Iris pigment epithelial cell (primary cell): ENCODE measurements around the gene PRKAR2A.
"Not testable (repeated sequence)": the region's sequence is repeated elsewhere in the genome, so short reads cannot be mapped to it uniquely, and the experiment has no call there.

ENCODE experiments used
- DNase-seq: peaks from one replicate; pipeline ENCODE4 v3.0.0-alpha.2; 2011; ENCODE audit warnings: low read depth

Gene PRKAR2A

GRCh38 chr3:48776854-48777253 is 70.8 kb downstream of the PRKAR2A start:
- DNase-seq: no peak

DNA sequence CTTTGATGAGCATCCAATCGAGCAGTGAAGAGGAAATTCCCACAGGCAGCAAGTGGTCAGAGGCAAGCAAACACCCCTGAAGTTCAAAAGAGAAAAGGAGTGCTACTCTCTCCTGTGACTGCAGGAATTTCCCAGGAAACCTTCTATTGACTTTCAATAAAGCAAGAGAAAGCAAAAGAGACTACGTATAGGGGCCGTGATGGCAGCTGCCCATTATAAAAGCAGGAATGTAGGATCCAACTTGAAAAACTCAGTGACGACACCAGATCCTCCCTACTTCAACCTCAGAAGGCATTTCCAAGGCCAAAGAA is 77.5 kb downstream of the PRKAR2A start:
- no peak for DNase-seq

GRCh38 chr3:48765376-48765775 is 82.3 kb downstream of the PRKAR2A start:
- DNase-seq: no peak

GRCh38 chr3:48762816-48763215 is 84.9 kb downstream of the PRKAR2A start:
- no peak for DNase-seq

- not testable (repeated sequence) for DNase-seq
These were observed 87.6 kb downstream of the PRKAR2A start for GRCh38 chr3:48759991-48760540.

- DNase-seq: peak; percentile 52
These were observed 88.1 kb downstream of the PRKAR2A start for GRCh38 chr3:48759531-48759930.

- no peak for DNase-seq
These were observed 88.6 kb downstream of the PRKAR2A start for GRCh38 chr3:48759071-48759470.

GRCh38 chr3:48756640-48757039 is 91.0 kb downstream of the PRKAR2A start:
- DNase-seq: no peak

- DNase-seq: no peak
These were observed 96.8 kb downstream of the PRKAR2A start for GRCh38 chr3:48750856-48751255.

- no peak for DNase-seq
These were observed 98.9 kb downstream of the PRKAR2A start for GRCh38 chr3:48748754-48749153.

GRCh38 chr3:48747706-48748105 is 100.0 kb downstream of the PRKAR2A start:
- DNase-seq: no peak

DNA sequence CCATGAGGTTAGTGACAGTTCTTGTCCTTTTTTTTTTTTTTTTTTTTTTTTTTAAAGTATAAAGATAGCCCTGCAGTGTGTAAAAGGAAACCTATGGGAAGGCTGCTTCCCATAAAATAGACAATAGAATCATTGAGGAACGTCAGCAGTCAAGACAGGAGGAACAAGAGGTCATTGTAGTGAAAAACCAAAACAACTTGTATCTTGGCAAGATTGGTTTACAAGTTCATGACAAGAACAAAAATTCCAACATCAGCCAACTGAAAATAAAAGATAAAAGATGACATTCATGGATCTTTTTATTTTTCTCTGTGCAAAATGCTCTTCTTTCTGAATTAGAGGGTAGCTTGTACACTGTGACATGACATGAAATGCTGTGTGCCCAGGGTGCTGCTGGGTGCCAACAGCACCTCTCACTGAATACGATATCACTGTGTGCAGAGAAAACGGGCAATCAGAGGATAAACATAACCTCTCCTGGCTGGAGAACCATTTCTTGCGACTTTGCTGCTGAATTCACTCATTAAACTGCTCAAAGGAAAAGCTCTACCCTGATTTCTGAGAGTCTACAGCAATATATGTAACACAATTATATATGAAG is 100.6 kb downstream of the PRKAR2A start:
- DNase-seq: no peak

- no peak for DNase-seq
These were observed 103.9 kb downstream of the PRKAR2A start for GRCh38 chr3:48743773-48744172.

- DNase-seq: not testable (repeated sequence)
These were observed 106.4 kb downstream of the PRKAR2A start for GRCh38 chr3:48741226-48741625.

DNA sequence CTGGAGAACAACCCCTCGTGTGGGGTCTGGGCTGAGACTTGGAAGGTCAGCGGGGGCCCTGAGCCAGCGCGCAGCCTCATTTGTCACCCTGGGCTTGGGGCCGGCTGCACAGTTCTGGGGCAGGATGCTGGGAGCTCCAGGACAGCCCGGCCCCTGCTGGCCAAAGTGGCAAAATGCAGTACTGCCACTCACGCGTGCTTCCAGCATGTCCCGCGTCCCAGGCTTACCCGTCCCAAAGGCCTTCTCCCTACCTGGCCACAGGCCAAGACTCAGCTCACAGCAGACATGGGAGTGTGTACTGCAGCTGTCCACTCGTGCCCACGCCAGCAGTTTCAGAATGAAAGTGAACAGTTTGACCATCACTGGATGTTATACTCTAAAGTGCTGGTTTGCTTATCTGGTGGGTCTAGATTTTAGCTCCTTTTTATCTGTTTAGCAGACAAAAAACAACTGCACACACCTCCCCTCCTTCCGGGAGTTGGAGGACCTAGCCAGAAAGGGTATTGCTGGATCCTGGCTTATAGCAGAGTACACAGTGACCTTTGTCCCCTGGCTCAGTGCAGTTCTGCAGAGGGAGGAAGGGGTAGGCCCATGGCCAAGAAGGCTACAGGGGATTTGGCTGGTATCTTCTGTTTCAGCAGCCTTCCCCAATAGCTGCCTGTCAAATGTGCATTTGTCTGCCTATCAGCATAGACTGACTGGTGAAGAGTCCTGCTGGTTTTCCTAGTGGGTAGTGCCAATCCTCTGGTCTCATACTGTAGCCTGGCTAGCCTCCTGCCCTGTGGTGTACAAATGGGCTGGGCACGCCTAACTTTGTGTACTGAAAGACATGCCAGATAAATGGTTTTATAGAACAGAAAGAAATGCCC is 107.5 kb downstream of the PRKAR2A start:
- peak; percentile 77 for DNase-seq

- no peak for DNase-seq
These were observed 108.1 kb downstream of the PRKAR2A start for GRCh38 chr3:48739617-48739954.

DNA sequence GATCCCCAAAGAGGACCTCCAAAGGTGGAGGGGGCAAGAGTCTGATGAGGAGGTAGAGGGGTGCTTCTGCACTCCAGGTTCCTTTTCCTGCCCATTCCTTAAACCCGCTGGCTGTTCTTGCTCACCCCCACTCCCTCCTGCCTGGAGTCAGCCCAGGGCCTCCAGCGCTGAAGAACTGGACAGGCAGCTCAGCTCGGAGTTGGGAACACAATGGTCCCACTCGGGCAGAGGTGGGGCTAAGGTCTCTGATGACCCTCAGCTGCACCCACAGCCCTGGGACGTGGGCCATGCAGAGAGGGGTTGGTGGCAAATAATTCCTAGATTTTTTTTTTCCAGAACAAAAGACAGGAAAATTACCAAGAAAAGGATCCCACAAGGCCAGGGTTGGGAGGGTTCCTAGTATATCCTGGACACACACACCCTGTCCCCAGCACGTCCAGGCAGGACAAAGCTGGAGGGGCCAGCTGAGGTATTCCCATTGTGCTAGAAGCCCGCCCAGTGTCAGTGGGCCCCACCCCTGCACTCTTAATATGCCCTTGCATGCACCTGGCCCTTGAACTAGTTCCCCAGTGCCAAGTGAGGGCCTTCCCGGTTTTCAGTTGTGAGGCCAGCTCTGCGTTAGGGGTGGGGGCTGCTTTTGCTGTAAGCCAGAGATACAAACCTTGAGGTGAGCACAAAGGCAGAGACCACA is 108.6 kb downstream of the PRKAR2A start:
- DNase-seq: no peak

- no peak for DNase-seq
These were observed 109.5 kb downstream of the PRKAR2A start for GRCh38 chr3:48738144-48738536.

- DNase-seq: not testable (repeated sequence)
These were observed 112.5 kb downstream of the PRKAR2A start for GRCh38 chr3:48735075-48735767.

GRCh38 chr3:48734541-48734940 is 113.1 kb downstream of the PRKAR2A start:
- DNase-seq: not testable (repeated sequence)

DNA sequence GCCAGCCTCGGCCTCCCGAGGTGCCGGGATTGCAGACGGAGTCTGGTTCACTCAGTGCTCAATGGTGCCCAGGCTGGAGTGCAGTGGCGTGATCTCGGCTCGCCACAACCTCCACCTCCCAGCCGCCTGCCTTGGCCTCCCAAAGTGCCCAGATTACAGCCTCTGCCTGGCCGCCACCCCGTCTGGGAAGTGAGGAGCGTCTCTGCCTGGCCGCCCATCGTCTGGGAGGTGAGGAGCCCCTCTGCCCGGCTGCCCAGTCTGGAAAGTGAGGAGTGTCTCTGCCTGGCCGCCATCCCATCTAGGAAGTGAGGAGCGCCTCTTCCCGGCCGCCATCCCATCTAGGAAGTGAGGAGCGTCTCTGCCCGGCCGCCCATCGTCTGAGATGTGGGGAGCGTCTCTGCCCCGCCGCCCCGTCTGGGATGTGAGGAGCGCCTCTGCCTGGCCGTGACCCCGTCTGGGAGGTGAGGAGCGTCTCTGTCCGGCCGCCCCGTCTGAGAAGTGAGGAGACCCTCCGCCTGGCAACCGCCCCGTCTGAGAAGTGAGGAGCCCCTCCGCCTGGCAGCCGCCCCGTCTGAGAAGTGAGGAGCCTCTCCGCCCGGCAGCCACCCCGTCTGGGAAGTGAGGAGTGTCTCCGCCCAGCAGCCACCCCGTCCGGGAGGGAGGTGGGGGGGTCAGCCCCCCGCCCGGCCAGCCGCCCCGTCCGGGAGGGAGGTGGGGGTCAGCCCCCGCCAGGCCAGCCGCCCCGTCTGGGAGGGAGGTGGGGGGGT is 113.7 kb downstream of the PRKAR2A start:
- DNase-seq: not testable (repeated sequence)

DNA sequence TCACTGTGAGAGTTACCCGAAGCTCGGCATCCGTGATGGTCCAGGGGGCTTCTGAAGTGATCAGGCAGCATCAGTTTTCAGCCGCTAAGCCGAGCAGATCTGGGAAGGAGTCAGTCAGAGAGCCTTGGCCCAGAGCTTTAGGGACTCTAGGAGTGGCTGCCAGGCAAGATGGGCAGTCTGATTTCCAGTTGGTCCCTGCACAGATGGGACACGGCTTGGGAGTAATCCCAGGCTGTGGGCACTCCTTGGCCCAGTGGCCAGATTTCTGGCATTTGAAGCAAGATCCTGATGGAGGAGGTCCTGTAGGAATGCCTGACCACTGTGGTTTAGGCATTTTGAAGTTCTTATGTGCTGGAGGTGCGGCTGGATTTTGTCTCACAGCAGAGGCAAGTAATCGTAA is 120.2 kb downstream of the PRKAR2A start:
- no peak for DNase-seq
